IMR-90 (cell line): ENCODE data around the gene GTF3C1. TPM values are rescaled to one million over a fixed set of nuclear protein-coding genes. Genes with fewer than 3 reads are reported as not detected.

Experiments
- ATAC-seq: fragments of 200-7000 bp; cut with Tn5 transposase; 2 replicates; pipeline ENCODE4 v1.9.1; 2020; ENCODE audit warnings: low read depth, mild to moderate bottlenecking, moderate library complexity
- BruUV-seq: library from RNA; stranded (reverse); fragments of 400-500 nt; replicated peaks from 2 replicates; lab custom pipeline; 2021; lab: Mats Ljungman, UMichigan
- CTCF ChIA-PET: fragments of 300-600 bp; formaldehyde crosslinking; extraction: SDS; loops from one replicate; lab custom pipeline; 2021; ENCODE audit warnings: antibody characterized with exemption; lab: Yijun Ruan, JAX
- POLR2A ChIA-PET: fragments of 300-600 bp; sonication (Branson Sonifier 250); formaldehyde crosslinking; loops from one replicate; lab custom pipeline; 2022; ENCODE audit warnings: antibody characterized with exemption; ENCODE audit not compliant: unreplicated experiment; lab: Charles Lee
- DNase-seq: peaks from one replicate; pipeline ENCODE4 v3.0.0; 2013
- H2AFZ ChIP-seq: replicated peaks from 2 replicates; pipeline ENCODE3; 2013; ENCODE audit warnings: low read length, mild to moderate bottlenecking; ENCODE audit not compliant: poor library complexity
- H2AK5ac ChIP-seq: 2 replicates; pipeline ENCODE4 v1.6.1; 2013; ENCODE audit warnings: low read depth, low read length, inconsistent platforms
- H2AK9ac ChIP-seq: replicated peaks from 2 replicates; pipeline ENCODE3; 2013; ENCODE audit warnings: mild to moderate bottlenecking, low read depth, low read length, moderate library complexity; ENCODE audit not compliant: poor library complexity
- H2BK120ac ChIP-seq: 2 replicates; pipeline ENCODE4 v1.6.1; 2013; ENCODE audit warnings: low read depth, low read length, inconsistent platforms
- H2BK15ac ChIP-seq: 3 replicates; pipeline ENCODE4 v1.6.1; 2013; ENCODE audit warnings: low read depth, low read length, inconsistent platforms
- H2BK20ac ChIP-seq: 2 replicates; pipeline ENCODE4 v1.6.1; 2013; ENCODE audit warnings: low read depth, mild to moderate bottlenecking, inconsistent platforms, low read length, moderate library complexity
- H2BK5ac ChIP-seq: 2 replicates; pipeline ENCODE4 v1.6.1; 2013; ENCODE audit warnings: mild to moderate bottlenecking, low read depth, low read length, inconsistent platforms; ENCODE audit not compliant: poor library complexity, severe bottlenecking
- H3K14ac ChIP-seq: replicated peaks from 2 replicates; pipeline ENCODE4 v1.6.1; 2013; ENCODE audit warnings: low read depth, low read length, inconsistent platforms
- H3K18ac ChIP-seq: 2 replicates; pipeline ENCODE4 v1.6.1; 2013; ENCODE audit warnings: low read depth, low read length, control low read depth
- H3K23ac ChIP-seq: 2 replicates; pipeline ENCODE4 v1.6.1; 2013; ENCODE audit warnings: low read depth, low read length, inconsistent platforms
- H3K27ac ChIP-seq: 2 replicates; pipeline ENCODE4 v1.5.1; 2013; ENCODE audit warnings: mild to moderate bottlenecking, control low read depth, low read length; ENCODE audit not compliant: insufficient read depth
- H3K27me3 ChIP-seq: 2 replicates; pipeline ENCODE4 v1.6.1; 2013; ENCODE audit warnings: low read length; ENCODE audit not compliant: control insufficient read depth, insufficient read depth
- H3K36me3 ChIP-seq: 2 replicates; pipeline ENCODE4 v1.6.1; 2013; ENCODE audit warnings: low read length, mixed read lengths; ENCODE audit not compliant: control insufficient read depth, insufficient read depth
- H3K4ac ChIP-seq: 2 replicates; pipeline ENCODE4 v1.6.1; 2013; ENCODE audit warnings: low read depth, low read length, inconsistent platforms
- H3K4me1 ChIP-seq: 2 replicates; pipeline ENCODE4 v1.6.1; 2013; ENCODE audit warnings: low read length, mixed read lengths; ENCODE audit not compliant: control insufficient read depth, insufficient read depth
- H3K4me2 ChIP-seq: 2 replicates; pipeline ENCODE4 v1.6.1; 2013; ENCODE audit warnings: low read depth, mild to moderate bottlenecking, control low read depth, low read length, moderate library complexity
- H3K4me3 ChIP-seq: 2 replicates; pipeline ENCODE4 v1.5.1; 2013; ENCODE audit warnings: low read depth, mild to moderate bottlenecking, control low read depth, low read length, moderate library complexity; ENCODE audit not compliant: insufficient read depth
- H3K56ac ChIP-seq: 2 replicates; pipeline ENCODE4 v1.6.1; 2013; ENCODE audit warnings: low read length, inconsistent platforms; ENCODE audit not compliant: insufficient read depth; ENCODE audit errors: extremely low read depth
- H3K79me1 ChIP-seq, 2 experiments: 2 replicates each; pipeline ENCODE4 v1.6.1; 2013; ENCODE audit warnings: low read length in 2 of 2, inconsistent platforms in 1 of 2, low read depth in 1 of 2
- H3K9ac ChIP-seq: 2 replicates; pipeline ENCODE4 v1.6.1; 2013; ENCODE audit warnings: low read depth, low read length, control low read depth
- H3K9me1 ChIP-seq: 2 replicates; pipeline ENCODE4 v1.6.1; 2013; ENCODE audit warnings: low read length, inconsistent platforms; ENCODE audit not compliant: insufficient read depth
- H3K9me3 ChIP-seq: 2 replicates; pipeline ENCODE4 v1.6.1; 2013; ENCODE audit warnings: low read length; ENCODE audit not compliant: control insufficient read depth, insufficient read depth
- H4K20me1 ChIP-seq: 2 replicates; pipeline ENCODE4 v1.6.1; 2013; ENCODE audit warnings: low read length, inconsistent platforms; ENCODE audit not compliant: insufficient read depth
- H4K5ac ChIP-seq: 2 replicates; pipeline ENCODE4 v1.6.1; 2013; ENCODE audit warnings: mild to moderate bottlenecking, low read depth, low read length, control low read depth
- H4K8ac ChIP-seq, 2 experiments: 2 replicates each; pipeline ENCODE4 v1.6.1; 2013; ENCODE audit warnings: low read depth in 2 of 2, low read length in 2 of 2, control low read depth in 1 of 2, inconsistent platforms in 1 of 2
- H4K91ac ChIP-seq: 2 replicates; pipeline ENCODE4 v1.6.1; 2013; ENCODE audit warnings: low read depth, low read length, inconsistent platforms; ENCODE audit not compliant: insufficient read depth
- CEBPB ChIP-seq: IDR thresholded peaks from 2 replicates; pipeline ENCODE4 v1.6.1; 2012; ENCODE audit warnings: low read depth, low read length, improper control_type of control experiment
- CHD1 ChIP-seq: IDR thresholded peaks from 2 replicates; pipeline ENCODE4 v1.6.1; 2012; ENCODE audit warnings: low read depth, low read length, improper control_type of control experiment
- FOS ChIP-seq: fragments of 150-350 bp; IDR thresholded peaks from 2 replicates; pipeline ENCODE4 v1.6.1; 2016; ENCODE audit warnings: low read depth, low read length
- MAZ ChIP-seq: IDR thresholded peaks from 2 replicates; pipeline ENCODE4 v1.6.1; 2012; ENCODE audit warnings: low read depth, mild to moderate bottlenecking, low read length, improper control_type of control experiment, moderate library complexity, borderline replicate concordance
- MXI1 ChIP-seq: IDR thresholded peaks from 2 replicates; pipeline ENCODE4 v1.6.1; 2012; ENCODE audit warnings: low read depth, mild to moderate bottlenecking, low read length, moderate library complexity, borderline replicate concordance
- WGBS, 2 experiments: methylation state at CpG; one replicate each; pipeline versions ENCODE4 v1.1.5 to v1.1.7; 2013; ENCODE audit warnings: missing lambda C conversion rate in 2 of 2; ENCODE audit not compliant: insufficient read length in 1 of 2; ENCODE audit errors: extremely low coverage in 2 of 2; 5-methylcytosine and 5-hydroxymethylcytosine counted together
- dilution Hi-C: fragments of 300-500 bp; cut with HindIII; formaldehyde crosslinking; loops from one replicate; pipeline ENCODE4 v1.14.3; 2018; ENCODE audit warnings: low sequenced_read_pairs; ENCODE audit not compliant: unreplicated experiment
- in situ Hi-C: fragments of 300-500 bp; cut with MboI; formaldehyde crosslinking; loops from 3 replicates; pipeline ENCODE4 v1.14.3; 2019; ENCODE audit warnings: low sequenced_read_pairs, inconsistent platforms, mixed read lengths
- intact Hi-C: fragments of 100-400 bp; cut with micrococcal nuclease; formaldehyde crosslinking; loops from 2 replicates; pipeline ENCODE4 v1.10.0; 2022
- polyA plus RNA-seq, 3 experiments: library from polyadenylated mRNA; depleted of rRNA; stranded (reverse); fragments of >200 nt; gene quantifications; 2 replicates each; pipeline ENCODE4 v1.2.3, GENCODE V29; 2012; ENCODE audit warnings: low replicate concordance in 1 of 3
- total RNA-seq: library from RNA; depleted of rRNA; stranded (reverse); fragments of >200 nt; gene quantifications from 2 replicates; pipeline ENCODE4 v1.2.3, GENCODE V29; 2012

The GTF3C1 gene
- total and polyA plus RNA-seq, 2 of the 4 experiments (the other 2 are of a cell fraction): 50.8 to 68.1 TPM

- no peak for DNase-seq
- no peaks in the 10 kb centered on the region for H3K9me3 ChIP-seq
- no peak overlapping the region for H2BK20ac ChIP-seq
- H3K4me3 ChIP-seq: no peak overlapping the region
- H2BK15ac ChIP-seq: no peak overlapping the region
- dilution Hi-C loops: no loop called here
- peaks cover 5% of the 10 kb centered on the region; the same call in 1 of the 2 replicates for H3K4me1 ChIP-seq
- no peaks in the 10 kb centered on the region; a peak in 1 of 4 replicates for H3K79me1 ChIP-seq
- no peak overlapping the region for H3K4ac ChIP-seq
- BruUV-seq: no TSS peak
- no peaks in the 10 kb centered on the region for H3K27me3 ChIP-seq
- no peak overlapping the region for H2AK9ac ChIP-seq
- intact Hi-C loops: no loop called here
- no peak overlapping the region for H4K91ac ChIP-seq
- in situ Hi-C loops: no loop called here
- POLR2A ChIA-PET: no interaction called here
- no peak overlapping the region for H4K8ac ChIP-seq
- H3K4me2 ChIP-seq: no peak overlapping the region
- peaks cover 6% of the 10 kb centered on the region for H3K36me3 ChIP-seq
- H2BK120ac ChIP-seq: no peak overlapping the region
- TF ChIP-seq MAZ: no peak
- no peak for TF ChIP-seq CEBPB
- no peak for TF ChIP-seq CHD1
- no peak for TF ChIP-seq FOS
- TF ChIP-seq MXI1: no peak
- H3K14ac ChIP-seq: no peak overlapping the region
- WGBS, 2 experiments: 100% methylated on average over 1 of the region's 3 CpGs; no CpG with 5 or more reads in 1 of the 2 experiments
- H3K23ac ChIP-seq: no peak overlapping the region
- peaks cover 11% of the 10 kb centered on the region; the same call in 1 of the 2 replicates for H3K9me1 ChIP-seq
- no peak overlapping the region for H2BK5ac ChIP-seq
- H4K20me1 ChIP-seq: no peaks in the 10 kb centered on the region
- no peak overlapping the region for H3K27ac ChIP-seq
- CTCF ChIA-PET: no interaction called here
- H3K56ac ChIP-seq: no peak overlapping the region
- no peak overlapping the region for H2AFZ ChIP-seq
- no peak overlapping the region for H3K18ac ChIP-seq
- no peak overlapping the region for H3K9ac ChIP-seq
- ATAC-seq: no peak
- H2AK5ac ChIP-seq: no peak overlapping the region
- no peak overlapping the region for H4K5ac ChIP-seq
Observed at GRCh38 chr16:27597361-27597760, 47.6 kb upstream of the GTF3C1 start.
